Measurements from ENCODE around the gene THRAP3.

- no peak for TF ChIP-seq JUND (IDR thresholded peaks at IDR 0.05)
- TF ChIP-seq POLR2AphosphoS5 (IDR thresholded peaks at IDR 0.05; ENCODE audit: low read depth, low read length), result no peak
- no peak for TF ChIP-seq FOSL2 (IDR thresholded peaks at IDR 0.05; ENCODE audit: borderline replicate concordance, low read depth)
- no peak for TF ChIP-seq CTCF (IDR thresholded peaks at IDR 0.05)
- TF ChIP-seq NFIC (IDR thresholded peaks at IDR 0.05; ENCODE audit: borderline replicate concordance), result no peak
- TF ChIP-seq MAX (IDR thresholded peaks at IDR 0.05; ENCODE audit: low read depth), result no peak
- no peak for TF ChIP-seq NRF1 (IDR thresholded peaks at IDR 0.05; ENCODE audit: low read depth, low read length)
- TF ChIP-seq TCF12 (IDR thresholded peaks at IDR 0.05), result no peak
These were observed 74.4 kb downstream of the THRAP3 start for GRCh38 chr1:36298640-36299039.
